Transverse colon (tissue), 4 donors: ENCODE results near the gene RFPL1. TPM values are rescaled to one million over a fixed set of nuclear protein-coding genes. Genes with fewer than 3 reads are reported as not detected.
"Not testable (repeated sequence)": the region's sequence is repeated elsewhere in the genome, so short reads cannot be mapped to it uniquely, and the experiment has no call there.

ENCODE experiments used
- DNase-seq: peaks from one replicate; pipeline ENCODE4 v3.0.0-alpha.2; 2019
- H3K27ac ChIP-seq, 4 donors: fragments of 200-600 bp; sonication (generic); 2 replicates each; pipeline ENCODE4 v1.5.1; 2016 to 2018; ENCODE audit warnings: inconsistent platforms in 4 of 4
- H3K27me3 ChIP-seq: fragments of 200-600 bp; sonication (generic); 2 replicates; pipeline ENCODE4 v1.5.1; 2017; ENCODE audit warnings: inconsistent platforms
- H3K36me3 ChIP-seq, 4 donors: fragments of 200-600 bp; sonication (generic); 2 replicates each; pipeline ENCODE4 v1.5.1; 2017 to 2019; ENCODE audit warnings: inconsistent platforms in 4 of 4
- H3K4me1 ChIP-seq, 4 donors: fragments of 200-600 bp; sonication (generic); 2 replicates each; pipeline ENCODE4 v1.5.1; 2017 to 2020; ENCODE audit warnings: inconsistent platforms in 4 of 4
- H3K4me3 ChIP-seq, 4 donors: fragments of 200-600 bp; sonication (generic); 1 replicate in 1 of 4; 2 replicates in 3 of 4; pipeline versions ENCODE4 v1.5.1 to v1.6.1; 2017 to 2019; ENCODE audit warnings: inconsistent platforms in 4 of 4
- H3K9me3 ChIP-seq, 2 donors: fragments of 200-600 bp; sonication (generic); 2 replicates each; pipeline ENCODE4 v1.5.1; 2017 to 2019; ENCODE audit warnings: inconsistent platforms in 2 of 2
- EP300 ChIP-seq: sonication (generic); formaldehyde crosslinking; IDR thresholded peaks from one replicate; pipeline ENCODE4 v1.6.1; 2017; ENCODE audit warnings: antibody characterized with exemption, low read depth
- POLR2A ChIP-seq: fragments of 450-650 bp; IDR thresholded peaks from one replicate; pipeline ENCODE4 v1.6.1; 2016; ENCODE audit warnings: antibody characterized with exemption, mild to moderate bottlenecking, moderate library complexity
- POLR2AphosphoS5 ChIP-seq, 3 donors: sonication (generic); formaldehyde crosslinking; IDR thresholded peaks; one replicate each; pipeline ENCODE4 v1.6.1; 2016; ENCODE audit warnings: antibody characterized with exemption in 3 of 3
- WGBS, 2 donors: methylation state at CpG; one replicate each; pipeline ENCODE4 v1.1.5; 2018; ENCODE audit warnings: low coverage in 1 of 2; 5-methylcytosine and 5-hydroxymethylcytosine counted together
- in situ Hi-C, 4 donors: fragments of 200-750 bp; cut with MboI; loops; one replicate each; pipeline versions ENCODE4 v1.15.0 to v1.15.1; 2017; ENCODE audit warnings: low sequenced_read_pairs in 3 of 4, low pct_ligation_motif_present in 1 of 4, low pct_unique_long_range_greater_than_20kb in 1 of 4
- intact Hi-C: fragments of 100-400 bp; cut with DNase I; formaldehyde crosslinking; loops from one replicate; pipeline ENCODE4 v1.15.1; 2023; ENCODE audit warnings: low total_unique reads
- total RNA-seq, 4 donors: library from RNA; depleted of rRNA; stranded (reverse); fragments of >200 nt; gene quantifications; one replicate each; pipeline ENCODE4 v1.1.0, GENCODE V29; 2016
- TF ChIP-seq, protein P1 (sequence below), 5 experiments: fragments of 200-600 bp in 3 of 5; fragments of 450-650 bp in 2 of 5; sonication (generic) in 3 of 5; IDR thresholded peaks; 1 replicate in 2 of 5; 2 replicates in 3 of 5; pipeline ENCODE4 v1.5.1; 2016 to 2017; ENCODE audit warnings: antibody characterized with exemption in 5 of 5, inconsistent platforms in 3 of 5, mild to moderate bottlenecking in 2 of 5, moderate library complexity in 1 of 5

Gene RFPL1
- total RNA-seq = not detected

DNA sequence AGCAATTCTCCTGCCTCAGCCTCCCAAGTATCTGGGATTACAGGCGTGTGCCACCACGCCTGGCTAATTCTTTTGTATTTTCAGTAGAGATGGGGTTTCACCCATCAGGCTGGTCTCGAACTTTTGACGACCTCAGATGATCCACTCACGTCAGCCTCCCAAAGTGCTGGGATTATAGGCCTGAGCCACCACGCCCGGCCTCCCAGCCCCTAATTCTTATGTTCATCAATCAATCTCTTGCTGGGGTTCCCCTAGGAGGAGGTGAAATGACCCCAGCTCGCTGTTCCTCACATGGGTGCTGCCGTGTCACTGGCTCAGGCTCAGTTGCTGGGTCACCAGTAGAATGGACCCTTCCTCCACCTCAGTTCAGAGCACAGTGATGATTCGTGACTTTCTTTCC, at the start of gene RFPL1:
RFPL1 (plus strand) TSS at position 301 of the 400 bp plus-strand sequence.
- in situ Hi-C loops = not testable (repeated sequence)

DNA sequence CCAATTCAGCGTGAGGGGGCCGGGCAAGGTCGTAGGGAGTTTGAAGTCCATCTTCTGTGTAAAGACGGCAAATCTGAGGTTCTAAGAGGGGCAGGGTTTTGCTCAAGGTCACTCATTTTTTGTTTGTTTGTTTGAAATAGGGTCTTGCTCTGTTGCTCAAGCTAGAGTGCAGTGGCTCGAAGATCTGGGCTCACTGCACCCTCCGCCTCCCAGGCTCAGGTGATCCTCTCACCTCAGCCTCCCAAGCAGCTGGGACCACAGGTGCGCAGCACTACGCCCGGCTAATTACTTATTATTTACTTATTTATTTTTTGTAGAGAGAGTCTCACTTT, 49.7 kb upstream of the RFPL1 start:
- Histone ChIP-seq H3K27ac (peak overlapping the region; percentile 83 to 93 (median 88)), H3K36me3 (no peaks in the 10 kb centered on the region), H3K27me3 (no peaks in the 10 kb centered on the region), H3K4me1 (peaks cover 6 to 51% (median 40%) of the 10 kb centered on the region in 4 donors), H3K9me3 (no peaks in the 10 kb centered on the region), H3K4me3 (peak overlapping the region; percentile 57 to 83 (median 74))
- no peak for DNase-seq
- TF ChIP-seq, protein P1, sequence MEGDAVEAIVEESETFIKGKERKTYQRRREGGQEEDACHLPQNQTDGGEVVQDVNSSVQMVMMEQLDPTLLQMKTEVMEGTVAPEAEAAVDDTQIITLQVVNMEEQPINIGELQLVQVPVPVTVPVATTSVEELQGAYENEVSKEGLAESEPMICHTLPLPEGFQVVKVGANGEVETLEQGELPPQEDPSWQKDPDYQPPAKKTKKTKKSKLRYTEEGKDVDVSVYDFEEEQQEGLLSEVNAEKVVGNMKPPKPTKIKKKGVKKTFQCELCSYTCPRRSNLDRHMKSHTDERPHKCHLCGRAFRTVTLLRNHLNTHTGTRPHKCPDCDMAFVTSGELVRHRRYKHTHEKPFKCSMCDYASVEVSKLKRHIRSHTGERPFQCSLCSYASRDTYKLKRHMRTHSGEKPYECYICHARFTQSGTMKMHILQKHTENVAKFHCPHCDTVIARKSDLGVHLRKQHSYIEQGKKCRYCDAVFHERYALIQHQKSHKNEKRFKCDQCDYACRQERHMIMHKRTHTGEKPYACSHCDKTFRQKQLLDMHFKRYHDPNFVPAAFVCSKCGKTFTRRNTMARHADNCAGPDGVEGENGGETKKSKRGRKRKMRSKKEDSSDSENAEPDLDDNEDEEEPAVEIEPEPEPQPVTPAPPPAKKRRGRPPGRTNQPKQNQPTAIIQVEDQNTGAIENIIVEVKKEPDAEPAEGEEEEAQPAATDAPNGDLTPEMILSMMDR (IDR thresholded peaks at IDR 0.05) = no peak
- TF ChIP-seq POLR2A (no peak), POLR2AphosphoS5 (IDR thresholded peaks at IDR 0.05) (no peak), EP300 (no peak)
- intact Hi-C loops (no loop called here), in situ Hi-C loops (loop anchor here in 1 of 4 donors (25.0 kb wide), 1 partner anchor 101 kb away; no protein-coding TSS in a partner anchor)
- WGBS, 2 donors = 14% methylated on average over 9 of the region's 9 CpGs; no CpG with 5 or more reads in 1 of the 2 donors

More for the DNA sequence above, at the start of gene RFPL1:
- intact Hi-C loops = loop anchor here (10.0 kb wide), 1 partner anchor 1857 kb away; the partner anchor contains the start of gene PIK3IP1
- WGBS, 2 donors = 91% methylated on average over 10 of the region's 10 CpGs; no CpG with 5 or more reads in 1 of the 2 donors
- H3K27me3 ChIP-seq, H3K36me3 ChIP-seq, H3K27ac ChIP-seq, DNase-seq, H3K9me3 ChIP-seq, H3K4me3 ChIP-seq, H3K4me1 ChIP-seq: not testable (repeated sequence)

DNA sequence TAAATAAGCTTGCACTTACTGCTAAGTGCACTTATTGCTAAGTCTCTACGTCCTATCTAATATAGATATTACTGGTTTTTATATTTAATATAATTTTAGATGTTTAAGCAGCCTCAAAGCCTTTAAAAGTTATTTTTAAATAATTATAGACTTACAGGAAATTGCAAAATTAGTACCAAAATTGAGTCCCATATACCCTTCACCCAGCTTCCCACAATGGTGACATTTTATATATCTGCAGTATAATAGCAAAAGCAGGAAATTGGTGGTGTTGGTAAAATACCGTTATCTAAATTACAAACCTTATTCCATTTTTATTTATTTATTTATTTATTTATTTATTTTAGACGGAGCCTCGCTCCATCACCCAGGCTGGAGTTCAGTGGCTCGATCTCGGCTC, 48.1 kb upstream of the RFPL1 start:
- 93 to 95% methylated on average over 6 of the region's 6 CpGs for WGBS, 2 donors
- Histone ChIP-seq H3K4me1 (peaks cover 6 to 42% (median 30%) of the 10 kb centered on the region in 4 donors), H3K9me3 (no peaks in the 10 kb centered on the region), H3K27ac (no peak overlapping the region), H3K27me3 (no peaks in the 10 kb centered on the region), H3K4me3 (no peak overlapping the region), H3K36me3 (no peaks in the 10 kb centered on the region)
- intact Hi-C loops = loop anchor here (10.0 kb wide), 1 partner anchor 135 kb away; no protein-coding TSS in a partner anchor
- TF ChIP-seq POLR2A (no peak), POLR2AphosphoS5 (IDR thresholded peaks at IDR 0.05) (no peak), EP300 (no peak)
- TF ChIP-seq, protein P1 (IDR thresholded peaks at IDR 0.05) = no peak
- in situ Hi-C loops = loop anchor here in 2 of 4 donors (10.0 to 25.0 kb wide), 2 partner anchors 103 to 135 kb away; no protein-coding TSS in a partner anchor
- DNase-seq = no peak

DNA sequence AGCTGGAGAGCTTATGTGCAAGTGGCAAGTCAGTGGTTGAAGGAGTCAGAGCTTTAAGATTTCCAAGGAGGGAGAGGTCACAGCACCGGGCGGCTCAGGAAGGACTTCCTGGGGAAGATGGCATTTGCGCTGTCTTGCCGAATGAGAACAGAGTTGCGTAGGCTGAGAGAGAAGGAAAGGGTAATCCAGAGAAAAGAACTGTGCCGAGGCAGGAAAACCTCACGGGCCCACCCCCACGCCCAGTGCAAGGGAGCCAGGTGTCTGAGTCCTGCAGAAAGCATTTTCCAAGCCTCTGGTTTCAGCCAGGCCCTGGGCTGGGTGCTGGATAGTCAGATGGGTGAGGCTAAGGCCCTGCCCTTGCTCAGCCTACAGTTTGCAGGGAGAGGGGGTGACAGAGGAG, 46.8 kb upstream of the RFPL1 start:
- DNase-seq = no peak
- H3K27me3 ChIP-seq = no peaks in the 10 kb centered on the region
- peaks cover 6 to 29% (median 22%) of the 10 kb centered on the region in 4 donors for H3K4me1 ChIP-seq
- H3K4me3 ChIP-seq = no peak overlapping the region
- intact Hi-C loops = loop anchor here (10.0 kb wide), 1 partner anchor 133 kb away; no protein-coding TSS in a partner anchor
- H3K9me3 ChIP-seq = no peaks in the 10 kb centered on the region
- H3K27ac ChIP-seq = no peak overlapping the region
- TF ChIP-seq POLR2A (no peak), EP300 (no peak), POLR2AphosphoS5 (IDR thresholded peaks at IDR 0.05) (no peak)
- TF ChIP-seq, protein P1 (IDR thresholded peaks at IDR 0.05) = no peak
- in situ Hi-C loops = loop anchor here in 2 of 4 donors (10.0 to 25.0 kb wide), 2 partner anchors 104 to 133 kb away; no protein-coding TSS in a partner anchor
- 85% methylated on average over 8 of the region's 8 CpGs; no CpG with 5 or more reads in 1 of the 2 donors for WGBS, 2 donors
- no peaks in the 10 kb centered on the region for H3K36me3 ChIP-seq
